Effector memory CD8-positive, alpha-beta T cell (primary cell): Measurements from ENCODE around the gene SBF2.

Experiments
- ATAC-seq: fragments of 150-1000 bp; cut with Tn5 transposase; replicated peaks from 2 replicates; pipeline ENCODE4 v1.10.0; 2021; ENCODE audit warnings: mild to moderate bottlenecking, moderate library complexity
- DNase-seq, 3 experiments: peaks; one replicate each; pipeline ENCODE4 v3.0.0; 2021
- H3K27ac Mint-ChIP-seq, 2 donors: one replicate each; pipeline ENCODE4 v1.8.0; 2022; ENCODE audit warnings: mild to moderate bottlenecking in 2 of 2, mixed read lengths in 2 of 2, moderate library complexity in 2 of 2
- H3K27me3 Mint-ChIP-seq, 2 donors: one replicate each; pipeline ENCODE4 v1.8.0; 2022; ENCODE audit warnings: mixed read lengths in 2 of 2
- H3K36me3 Mint-ChIP-seq: one replicate; pipeline ENCODE4 v1.8.0; 2022; ENCODE audit warnings: mild to moderate bottlenecking, moderate library complexity, mixed read lengths; ENCODE audit not compliant: insufficient read depth
- H3K4me1 Mint-ChIP-seq, 2 donors: one replicate each; pipeline ENCODE4 v1.8.0; 2022; ENCODE audit warnings: low read depth in 2 of 2, mixed read lengths in 2 of 2
- H3K4me3 Mint-ChIP-seq, 2 donors: one replicate each; pipeline ENCODE4 v1.8.0; 2022; ENCODE audit warnings: mild to moderate bottlenecking in 2 of 2, mixed read lengths in 2 of 2, moderate library complexity in 2 of 2
- H3K9me3 Mint-ChIP-seq, 2 donors: one replicate each; pipeline ENCODE4 v1.8.0; 2022; ENCODE audit warnings: mixed read lengths in 2 of 2

SBF2 gene

DNA sequence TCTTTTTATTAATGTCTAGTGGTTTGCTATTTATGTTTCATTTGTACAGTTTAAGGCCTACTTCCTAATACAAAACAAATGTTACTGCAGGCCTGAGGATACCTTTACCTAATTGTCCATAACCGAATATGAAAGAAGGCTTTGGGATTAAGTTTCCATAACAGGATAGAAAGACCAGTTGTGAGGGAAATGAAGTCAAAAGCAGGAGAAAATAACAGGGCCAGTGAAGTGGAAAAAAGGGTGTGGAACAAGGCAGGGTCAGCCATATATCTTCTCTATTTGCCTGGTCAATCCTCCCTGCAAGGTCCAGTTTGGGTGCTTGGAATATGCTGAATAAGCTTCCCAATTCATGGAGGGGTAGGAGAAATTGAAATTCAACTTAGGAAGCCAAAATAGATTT, 418.6 kb downstream of the SBF2 start:
- no peaks in the 10 kb centered on the region for H3K9me3 Mint-ChIP-seq
- ATAC-seq (no peak), DNase-seq (no peak)
- H3K4me3 Mint-ChIP-seq, result no peak overlapping the region
- no peak overlapping the region for H3K27ac Mint-ChIP-seq
- H3K4me1 Mint-ChIP-seq, result no peaks in the 10 kb centered on the region
- H3K36me3 Mint-ChIP-seq, result no peaks in the 10 kb centered on the region
- H3K27me3 Mint-ChIP-seq, result no peaks in the 10 kb centered on the region

DNA sequence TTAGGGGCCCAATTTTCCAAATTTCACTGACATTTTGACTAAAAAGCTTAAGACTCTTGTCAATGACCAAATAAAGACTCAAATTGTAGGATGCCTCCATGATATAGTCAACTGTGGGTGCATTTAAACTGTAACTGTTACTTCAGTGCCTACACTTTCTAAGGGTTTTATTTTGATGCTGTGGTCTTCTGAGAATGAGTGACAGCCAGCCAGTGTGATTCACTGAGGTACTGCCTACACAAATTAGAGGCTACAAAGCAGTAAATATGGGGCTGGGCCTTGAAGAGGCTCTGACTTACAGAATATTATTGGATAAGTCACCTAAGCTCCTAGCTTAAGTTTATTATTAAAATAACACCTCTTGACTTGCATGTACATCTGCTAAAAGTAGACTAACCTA, 419.6 kb downstream of the SBF2 start:
- H3K36me3 Mint-ChIP-seq, result no peaks in the 10 kb centered on the region
- H3K27ac Mint-ChIP-seq, result no peak overlapping the region
- no peaks in the 10 kb centered on the region for H3K4me1 Mint-ChIP-seq
- no peaks in the 10 kb centered on the region for H3K9me3 Mint-ChIP-seq
- no peak overlapping the region for H3K4me3 Mint-ChIP-seq
- DNase-seq (no peak), ATAC-seq (no peak)
- no peaks in the 10 kb centered on the region for H3K27me3 Mint-ChIP-seq

DNA sequence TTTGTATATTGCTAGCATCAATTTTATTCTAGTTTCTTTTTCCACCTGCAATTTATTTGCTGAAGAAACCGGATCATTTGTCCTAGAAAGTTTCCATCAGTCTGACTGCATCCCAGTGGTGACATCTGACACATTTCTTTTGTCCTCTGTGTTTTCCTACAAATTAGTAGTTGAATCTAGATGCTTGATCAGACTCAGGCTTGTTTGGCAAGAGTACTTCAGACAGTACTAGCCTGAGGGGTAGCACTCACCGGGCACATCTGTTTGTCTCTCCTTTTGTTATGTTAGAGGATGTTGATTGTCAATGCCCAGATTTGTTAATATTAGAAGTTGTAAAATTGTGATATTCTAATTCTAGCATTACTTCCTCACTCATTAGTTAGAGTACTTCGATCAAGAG, 425.4 kb downstream of the SBF2 start:
- Mint-ChIP-seq H3K36me3 (no peaks in the 10 kb centered on the region), H3K27ac (no peak overlapping the region), H3K4me1 (no peaks in the 10 kb centered on the region), H3K4me3 (no peak overlapping the region), H3K9me3 (no peaks in the 10 kb centered on the region), H3K27me3 (no peaks in the 10 kb centered on the region)
- no peak for DNase-seq
- no peak for ATAC-seq

DNA sequence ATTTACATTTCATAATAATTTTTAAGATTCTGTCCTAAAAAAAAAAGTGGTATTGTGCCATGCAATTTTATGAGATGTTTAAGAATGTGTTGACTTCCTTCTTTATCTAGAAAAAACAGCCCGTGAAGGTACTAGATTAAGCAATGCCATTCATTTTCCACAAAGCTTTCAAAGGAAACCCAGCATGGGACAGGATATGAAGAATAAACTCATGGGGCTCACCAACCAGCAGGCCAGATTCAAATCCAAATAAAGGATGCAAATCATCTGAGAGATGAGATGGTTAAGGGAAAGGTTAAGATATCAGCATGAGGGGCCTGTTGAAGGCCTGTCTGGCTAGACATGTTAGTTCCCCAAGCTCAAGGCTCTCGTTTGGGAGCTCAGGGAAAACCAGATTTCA, 431.0 kb downstream of the SBF2 start:
- no peak overlapping the region for H3K27ac Mint-ChIP-seq
- H3K36me3 Mint-ChIP-seq, result no peaks in the 10 kb centered on the region
- H3K4me3 Mint-ChIP-seq, result no peak overlapping the region
- no peak for DNase-seq
- no peaks in the 10 kb centered on the region for H3K9me3 Mint-ChIP-seq
- peaks cover 0 to 2% of the 10 kb centered on the region in 2 donors for H3K4me1 Mint-ChIP-seq
- H3K27me3 Mint-ChIP-seq, result no peaks in the 10 kb centered on the region
- no peak for ATAC-seq

DNA sequence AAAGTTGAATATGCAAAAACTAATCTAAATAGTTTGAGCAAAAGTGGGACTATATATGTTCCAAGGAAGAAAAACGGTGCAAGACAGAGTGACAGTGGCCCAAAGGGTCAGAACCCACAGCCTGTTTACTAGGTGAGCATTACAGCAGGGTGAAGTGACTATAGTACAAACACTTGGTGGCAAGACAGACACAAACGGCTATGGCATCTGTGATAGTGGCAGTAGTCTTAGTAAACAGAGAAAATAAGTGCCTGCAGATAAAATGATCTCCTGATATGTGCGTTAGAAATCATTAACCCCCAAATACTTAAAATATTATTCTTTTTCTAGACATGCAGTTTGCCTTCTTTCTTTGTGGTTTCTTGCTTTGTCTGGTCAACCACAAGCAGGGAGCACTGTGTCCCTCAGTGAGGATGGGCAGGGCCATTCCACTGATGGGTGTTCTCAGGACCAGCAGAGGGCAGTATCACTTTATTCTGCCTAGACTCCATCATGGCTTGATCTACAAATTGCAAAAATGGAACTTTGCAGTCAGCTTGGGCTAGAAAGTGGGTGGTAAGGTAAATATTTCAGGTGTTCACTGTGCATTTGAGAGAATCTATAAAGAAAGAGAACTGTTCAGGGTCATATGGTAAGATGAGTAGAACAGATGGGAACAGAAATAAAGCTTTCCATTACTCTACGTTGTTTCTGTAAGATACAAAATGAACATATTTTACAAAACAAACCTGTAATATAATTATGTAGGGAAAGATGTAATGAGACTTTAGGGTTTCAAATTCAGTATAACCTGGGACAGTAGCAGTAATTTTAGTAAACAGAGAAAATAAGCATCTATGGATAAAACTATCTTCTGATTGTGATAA, 431.9 kb downstream of the SBF2 start:
- ATAC-seq (peak; percentile 85), DNase-seq (peak; percentile 31 to 42 (median 33))
- H3K27ac Mint-ChIP-seq, result no peak overlapping the region
- no peak overlapping the region for H3K4me3 Mint-ChIP-seq
- no peaks in the 10 kb centered on the region for H3K9me3 Mint-ChIP-seq
- no peaks in the 10 kb centered on the region for H3K27me3 Mint-ChIP-seq
- H3K4me1 Mint-ChIP-seq, result peaks cover 0 to 2% of the 10 kb centered on the region in 2 donors
- no peaks in the 10 kb centered on the region for H3K36me3 Mint-ChIP-seq

DNA sequence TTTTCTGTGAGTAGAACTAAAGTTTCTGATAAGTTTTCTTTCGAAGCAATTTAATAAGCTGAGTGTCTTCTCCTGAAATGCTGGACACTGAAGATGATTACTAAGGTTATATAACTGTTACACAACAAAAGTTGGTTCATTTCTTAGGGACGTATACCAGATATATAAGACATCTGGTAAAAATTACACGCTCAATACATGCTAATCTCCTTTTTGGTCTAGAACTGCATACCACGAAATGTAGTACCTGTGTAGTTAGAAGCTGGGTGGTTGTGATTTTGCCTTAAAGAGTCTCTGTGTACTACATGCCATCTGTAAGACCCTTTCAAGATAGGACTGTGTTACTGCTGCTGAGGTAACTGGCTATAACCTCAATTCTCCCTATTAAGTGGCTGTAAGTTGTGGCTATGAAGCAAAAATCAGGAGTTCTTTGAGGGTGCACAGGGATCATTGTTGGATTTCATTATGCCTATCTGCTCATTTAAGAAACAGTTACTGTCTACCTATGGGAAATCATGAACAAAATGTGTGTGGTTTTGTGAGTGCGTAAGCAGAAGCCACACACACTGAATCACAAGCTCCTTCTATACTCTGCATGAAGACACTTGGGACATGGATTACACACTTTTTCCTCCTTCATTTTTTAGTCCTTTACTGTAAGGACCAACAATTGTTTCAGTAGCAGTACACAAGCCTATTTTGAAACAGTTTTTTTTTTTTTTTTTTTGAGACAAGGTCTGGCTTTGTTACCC, 434.3 kb downstream of the SBF2 start:
- Mint-ChIP-seq H3K36me3 (no peaks in the 10 kb centered on the region), H3K27me3 (no peaks in the 10 kb centered on the region), H3K4me1 (peaks cover 0 to 2% of the 10 kb centered on the region in 2 donors), H3K9me3 (no peaks in the 10 kb centered on the region), H3K27ac (no peak overlapping the region), H3K4me3 (no peak overlapping the region)
- DNase-seq (no peak), ATAC-seq (no peak)

DNA sequence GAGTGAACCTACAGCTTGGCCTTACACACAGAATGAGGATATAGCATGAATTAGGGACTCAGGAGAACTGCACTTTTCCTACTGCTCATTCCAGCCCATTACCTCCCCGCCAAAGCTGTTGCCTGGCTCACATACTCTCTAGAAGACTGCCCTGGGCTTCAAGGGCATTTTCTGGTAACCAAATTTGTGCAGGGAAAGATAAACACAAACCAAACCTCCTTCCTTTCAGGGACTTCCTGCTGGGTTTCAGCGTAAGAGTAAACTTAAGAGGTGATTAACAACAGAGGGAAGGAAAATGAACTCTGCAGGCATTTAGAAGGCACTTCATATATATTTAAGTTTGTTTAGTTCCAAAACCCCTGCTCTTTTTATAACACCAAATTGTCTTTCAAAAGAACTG, 435.2 kb downstream of the SBF2 start:
- Mint-ChIP-seq H3K36me3 (no peaks in the 10 kb centered on the region), H3K9me3 (no peaks in the 10 kb centered on the region), H3K27me3 (no peaks in the 10 kb centered on the region), H3K4me3 (no peak overlapping the region), H3K4me1 (peaks cover 0 to 2% of the 10 kb centered on the region in 2 donors), H3K27ac (no peak overlapping the region)
- DNase-seq (no peak), ATAC-seq (no peak)

DNA sequence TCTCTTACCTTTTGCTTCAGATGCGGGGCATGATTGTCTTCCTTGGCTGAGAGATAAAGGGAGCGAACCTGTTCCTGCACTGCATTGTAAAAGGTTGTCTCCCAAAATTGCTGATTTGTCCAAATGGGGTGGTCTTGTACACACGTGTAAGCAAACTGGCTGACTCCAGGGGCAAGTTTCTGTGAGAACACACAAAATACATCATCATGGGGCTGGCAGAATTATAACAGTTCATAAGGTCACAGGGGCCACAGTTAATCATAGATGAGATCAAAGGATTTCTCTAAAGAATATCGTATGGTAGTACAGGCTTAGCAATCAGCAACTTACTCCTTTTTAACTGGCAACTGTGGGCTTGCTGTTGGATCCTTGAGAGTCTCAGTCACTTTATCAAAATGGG, 435.8 kb downstream of the SBF2 start:
- H3K36me3 Mint-ChIP-seq, result no peaks in the 10 kb centered on the region
- no peak for DNase-seq
- no peak for ATAC-seq
- no peaks in the 10 kb centered on the region for H3K9me3 Mint-ChIP-seq
- H3K27me3 Mint-ChIP-seq, result no peaks in the 10 kb centered on the region
- no peak overlapping the region for H3K4me3 Mint-ChIP-seq
- peaks cover 0 to 2% of the 10 kb centered on the region in 2 donors for H3K4me1 Mint-ChIP-seq
- H3K27ac Mint-ChIP-seq, result no peak overlapping the region

DNA sequence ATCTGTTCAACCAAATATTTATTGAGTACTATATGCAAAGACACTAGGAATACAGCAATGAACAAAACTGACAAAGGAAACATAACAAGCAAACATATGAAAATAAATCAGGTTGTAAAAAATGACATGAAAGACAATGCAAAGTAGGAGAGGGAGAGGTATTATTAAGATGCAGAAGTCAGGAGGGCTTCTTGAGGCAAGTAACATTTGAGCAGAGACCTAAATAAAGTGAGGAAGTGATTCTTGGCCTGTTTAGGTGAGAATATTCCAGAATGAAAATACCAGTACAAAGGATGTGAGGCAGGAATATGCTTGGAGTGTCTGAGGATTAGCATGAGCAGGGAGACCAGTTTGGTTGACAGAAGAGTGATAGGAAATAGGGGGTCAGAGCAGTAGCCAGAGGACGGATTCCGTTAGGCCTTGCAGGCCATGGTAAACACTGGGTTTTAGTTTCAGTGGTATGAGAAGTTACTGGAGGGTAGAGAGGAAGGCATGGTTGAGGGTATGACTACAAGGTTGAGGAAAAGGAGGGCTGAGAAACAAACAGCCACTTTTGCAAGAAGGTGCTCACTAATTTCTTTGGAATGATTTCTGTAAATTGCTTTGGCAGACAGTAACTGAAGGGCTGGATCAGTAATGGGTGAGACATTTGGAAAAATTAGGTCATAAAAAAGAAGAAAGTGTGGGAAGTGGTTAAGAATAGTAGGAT, 438.3 kb downstream of the SBF2 start:
- no peaks in the 10 kb centered on the region for H3K36me3 Mint-ChIP-seq
- DNase-seq (no peak), ATAC-seq (no peak)
- H3K9me3 Mint-ChIP-seq, result no peaks in the 10 kb centered on the region
- no peak overlapping the region for H3K27ac Mint-ChIP-seq
- no peaks in the 10 kb centered on the region for H3K27me3 Mint-ChIP-seq
- no peak overlapping the region for H3K4me3 Mint-ChIP-seq
- peaks cover 0 to 2% of the 10 kb centered on the region in 2 donors for H3K4me1 Mint-ChIP-seq

DNA sequence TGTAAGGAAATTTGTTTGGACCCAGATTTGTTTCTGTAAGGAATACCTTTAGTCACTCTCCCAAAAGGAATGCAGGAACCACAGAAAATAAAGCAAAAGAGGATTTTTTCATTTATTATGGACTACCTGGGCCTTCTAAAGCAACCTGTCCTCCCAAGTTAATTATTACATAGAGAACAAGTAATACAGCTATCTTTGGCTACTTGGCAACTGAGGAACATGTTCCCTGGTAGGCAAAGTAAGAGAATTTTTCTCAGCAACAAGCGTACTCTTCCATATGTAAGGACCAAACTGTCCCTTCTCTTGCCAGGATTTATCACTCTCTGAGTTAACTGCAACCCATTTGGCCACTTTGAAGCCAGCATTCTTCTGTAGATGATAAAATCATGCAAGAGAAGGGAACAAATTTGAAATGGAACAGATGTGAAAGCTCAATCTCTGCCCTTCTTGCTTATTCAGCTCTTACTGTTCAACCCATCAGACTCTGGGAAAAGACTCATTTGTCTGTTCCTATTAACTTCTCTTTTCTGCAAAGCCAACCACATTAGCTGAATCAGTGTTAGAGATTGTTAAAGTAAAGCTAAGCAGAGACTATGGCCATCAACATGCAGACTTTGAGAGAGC, 440.0 kb downstream of the SBF2 start:
- DNase-seq, result no peak
- Mint-ChIP-seq H3K9me3 (no peaks in the 10 kb centered on the region), H3K4me3 (no peak overlapping the region), H3K4me1 (no peaks in the 10 kb centered on the region), H3K27me3 (no peaks in the 10 kb centered on the region), H3K36me3 (no peaks in the 10 kb centered on the region), H3K27ac (no peak overlapping the region)
- ATAC-seq, result no peak

DNA sequence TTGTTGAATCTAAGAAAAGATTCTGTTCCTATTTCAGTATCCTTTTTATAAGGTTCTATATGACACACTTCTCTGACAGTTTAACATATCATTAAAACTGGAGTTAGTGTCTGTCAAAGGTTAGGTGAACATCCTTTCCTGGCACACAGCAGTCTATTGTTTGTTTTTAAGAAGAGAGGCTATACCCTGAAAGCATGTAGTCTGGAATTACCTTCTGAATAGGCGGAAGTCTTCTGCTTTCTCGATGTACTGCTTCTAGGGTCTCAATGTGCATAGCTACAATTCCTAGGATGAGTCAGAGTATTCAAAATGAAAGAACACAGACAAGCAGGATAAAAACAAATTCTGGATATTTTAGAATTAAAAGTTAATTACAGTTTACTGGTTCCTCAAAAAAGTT, 441.6 kb downstream of the SBF2 start:
- no peaks in the 10 kb centered on the region for H3K36me3 Mint-ChIP-seq
- no peak overlapping the region for H3K27ac Mint-ChIP-seq
- no peaks in the 10 kb centered on the region for H3K27me3 Mint-ChIP-seq
- no peaks in the 10 kb centered on the region for H3K4me1 Mint-ChIP-seq
- H3K9me3 Mint-ChIP-seq, result no peaks in the 10 kb centered on the region
- H3K4me3 Mint-ChIP-seq, result no peak overlapping the region
- ATAC-seq, result no peak
- no peak for DNase-seq

DNA sequence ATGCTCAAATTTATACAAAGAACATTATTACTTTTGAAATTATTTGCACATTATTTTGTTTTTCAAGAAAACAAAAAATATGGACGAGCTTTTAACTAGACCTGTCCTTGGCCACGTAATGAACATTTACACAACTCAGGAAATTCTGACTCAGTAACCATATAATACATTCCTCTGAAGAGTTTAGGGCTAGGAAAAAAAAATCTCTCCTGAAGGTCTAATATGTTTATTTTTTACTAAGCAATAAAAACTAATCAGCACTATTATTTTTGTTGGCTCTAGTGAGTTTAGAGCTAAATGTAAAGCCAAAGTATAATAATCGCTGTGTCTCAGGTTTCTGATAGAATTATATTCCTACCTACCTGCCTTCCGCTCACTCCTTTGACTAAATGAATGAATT, 442.7 kb downstream of the SBF2 start:
- Mint-ChIP-seq H3K36me3 (peaks cover 2% of the 10 kb centered on the region), H3K9me3 (no peaks in the 10 kb centered on the region), H3K27me3 (no peaks in the 10 kb centered on the region), H3K27ac (no peak overlapping the region), H3K4me3 (no peak overlapping the region), H3K4me1 (no peaks in the 10 kb centered on the region)
- ATAC-seq (no peak), DNase-seq (no peak)

DNA sequence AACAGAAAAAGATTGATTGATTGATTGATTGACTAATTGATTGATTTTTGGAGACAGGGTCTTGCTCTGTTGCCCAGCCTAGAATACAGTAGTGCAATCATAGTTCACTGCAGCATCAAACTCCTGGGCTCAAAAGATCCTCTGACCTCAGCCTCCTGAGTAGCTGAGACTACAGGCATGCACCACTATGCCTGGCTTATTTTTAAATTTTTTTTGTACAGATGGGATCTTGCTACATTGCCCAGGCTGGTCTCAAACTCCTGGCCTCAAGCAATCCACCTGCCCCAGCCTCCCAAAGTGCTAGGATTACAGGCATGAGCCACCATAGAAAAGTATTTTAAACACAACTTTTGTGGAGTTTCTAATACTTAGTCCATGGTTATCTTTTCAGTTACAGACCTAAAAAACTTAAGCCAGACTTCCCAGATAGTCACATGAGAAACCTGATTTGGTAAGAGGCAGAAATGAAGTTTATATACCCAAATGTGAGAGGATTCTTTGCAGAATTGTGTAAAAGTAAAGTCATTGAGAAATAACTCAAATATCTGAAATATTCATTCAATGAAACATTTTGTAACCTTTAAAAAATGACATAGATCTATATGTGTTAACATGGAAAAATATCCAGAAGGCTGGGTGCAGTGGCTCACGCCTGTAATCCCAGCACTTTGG, 443.7 kb downstream of the SBF2 start:
- Mint-ChIP-seq H3K9me3 (no peaks in the 10 kb centered on the region), H3K4me3 (no peak overlapping the region), H3K4me1 (no peaks in the 10 kb centered on the region), H3K27me3 (no peaks in the 10 kb centered on the region), H3K27ac (no peak overlapping the region), H3K36me3 (peaks cover 12% of the 10 kb centered on the region)
- DNase-seq (no peak), ATAC-seq (no peak)
